ENCODE results near the gene MAMSTR.
"Not testable (repeated sequence)": the region's sequence is repeated elsewhere in the genome, so short reads cannot be mapped to it uniquely, and the experiment has no call there.

MAMSTR gene

DNA sequence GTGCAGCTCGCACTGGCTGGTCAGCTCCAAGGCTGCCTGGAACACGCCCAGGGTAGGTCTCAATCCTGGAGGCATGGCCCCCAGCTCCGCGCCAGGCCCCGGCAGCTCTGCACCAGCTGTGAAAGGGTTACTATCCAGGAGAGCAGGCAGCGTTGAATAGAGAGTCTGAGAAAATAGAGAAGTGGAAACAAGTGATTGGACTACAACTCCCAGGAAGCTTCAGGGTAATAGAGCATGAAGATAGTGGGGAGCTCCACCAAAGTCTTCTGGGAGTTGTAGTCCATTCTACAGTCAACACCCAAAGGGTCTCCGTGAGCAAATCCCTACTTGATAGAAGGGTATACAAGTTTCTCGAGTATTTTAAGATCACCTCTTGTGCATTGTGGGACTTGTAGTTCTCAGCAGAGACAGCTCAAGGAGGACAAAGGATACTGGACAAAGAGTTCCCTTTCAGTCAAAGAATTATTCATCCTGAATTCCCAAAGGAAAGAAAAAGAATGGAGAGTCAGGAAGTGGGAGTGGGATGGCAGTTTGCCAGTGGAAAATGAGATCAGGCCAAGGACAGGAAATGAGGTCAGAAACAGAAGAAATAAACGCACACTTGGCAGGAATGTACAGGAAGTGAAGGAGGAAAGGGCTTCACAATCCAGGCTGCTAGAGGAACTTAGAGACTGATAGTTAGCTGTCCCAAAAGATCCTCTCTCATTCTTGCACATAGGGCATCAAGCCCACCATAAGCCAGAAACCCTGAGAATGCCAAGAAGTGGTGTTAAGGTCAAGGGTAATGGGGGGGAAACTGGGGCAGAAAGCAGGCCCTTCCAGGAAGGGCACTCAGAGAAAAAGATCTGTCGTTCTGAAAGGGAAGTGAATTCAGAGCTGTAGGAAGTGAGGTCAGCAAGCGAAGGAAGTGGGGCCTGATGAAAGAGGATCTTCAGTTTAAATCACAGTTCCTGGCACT, 5.5 kb upstream of the MAMSTR start:
- TF ChIP-seq, protein P1, sequence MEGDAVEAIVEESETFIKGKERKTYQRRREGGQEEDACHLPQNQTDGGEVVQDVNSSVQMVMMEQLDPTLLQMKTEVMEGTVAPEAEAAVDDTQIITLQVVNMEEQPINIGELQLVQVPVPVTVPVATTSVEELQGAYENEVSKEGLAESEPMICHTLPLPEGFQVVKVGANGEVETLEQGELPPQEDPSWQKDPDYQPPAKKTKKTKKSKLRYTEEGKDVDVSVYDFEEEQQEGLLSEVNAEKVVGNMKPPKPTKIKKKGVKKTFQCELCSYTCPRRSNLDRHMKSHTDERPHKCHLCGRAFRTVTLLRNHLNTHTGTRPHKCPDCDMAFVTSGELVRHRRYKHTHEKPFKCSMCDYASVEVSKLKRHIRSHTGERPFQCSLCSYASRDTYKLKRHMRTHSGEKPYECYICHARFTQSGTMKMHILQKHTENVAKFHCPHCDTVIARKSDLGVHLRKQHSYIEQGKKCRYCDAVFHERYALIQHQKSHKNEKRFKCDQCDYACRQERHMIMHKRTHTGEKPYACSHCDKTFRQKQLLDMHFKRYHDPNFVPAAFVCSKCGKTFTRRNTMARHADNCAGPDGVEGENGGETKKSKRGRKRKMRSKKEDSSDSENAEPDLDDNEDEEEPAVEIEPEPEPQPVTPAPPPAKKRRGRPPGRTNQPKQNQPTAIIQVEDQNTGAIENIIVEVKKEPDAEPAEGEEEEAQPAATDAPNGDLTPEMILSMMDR (IDR thresholded peaks at IDR 0.05; ENCODE audit: low read depth, low read length), result no peak
- no peak for DNase-seq (ENCODE audit: extremely low read depth, low read depth)

DNA sequence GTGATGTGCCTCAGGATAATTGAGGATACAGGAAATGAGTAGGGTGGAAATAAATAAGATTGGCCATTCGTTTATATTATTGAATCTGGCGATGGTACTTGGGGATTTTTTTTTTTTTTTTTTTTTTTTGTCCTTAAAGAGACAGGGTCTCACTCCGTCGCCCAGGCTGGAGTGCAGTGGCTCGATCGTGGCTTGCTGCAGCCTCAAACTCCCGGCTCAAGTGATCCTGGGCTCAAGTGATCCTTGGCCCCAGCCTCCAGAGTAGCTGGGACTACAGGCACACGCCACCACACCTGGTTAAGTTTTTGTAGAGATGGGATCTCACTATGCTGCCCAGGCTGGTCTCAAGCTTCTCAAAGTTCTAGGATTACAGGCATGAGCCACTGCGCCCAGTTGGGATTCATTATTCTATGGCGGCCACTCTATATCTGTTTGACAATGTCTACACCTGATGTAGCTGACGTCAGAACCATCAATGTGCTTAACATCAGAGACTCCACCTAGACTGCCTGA, 2.7 kb upstream of the MAMSTR start:
- DNase-seq (ENCODE audit: extremely low read depth, low read depth), result no peak

DNA sequence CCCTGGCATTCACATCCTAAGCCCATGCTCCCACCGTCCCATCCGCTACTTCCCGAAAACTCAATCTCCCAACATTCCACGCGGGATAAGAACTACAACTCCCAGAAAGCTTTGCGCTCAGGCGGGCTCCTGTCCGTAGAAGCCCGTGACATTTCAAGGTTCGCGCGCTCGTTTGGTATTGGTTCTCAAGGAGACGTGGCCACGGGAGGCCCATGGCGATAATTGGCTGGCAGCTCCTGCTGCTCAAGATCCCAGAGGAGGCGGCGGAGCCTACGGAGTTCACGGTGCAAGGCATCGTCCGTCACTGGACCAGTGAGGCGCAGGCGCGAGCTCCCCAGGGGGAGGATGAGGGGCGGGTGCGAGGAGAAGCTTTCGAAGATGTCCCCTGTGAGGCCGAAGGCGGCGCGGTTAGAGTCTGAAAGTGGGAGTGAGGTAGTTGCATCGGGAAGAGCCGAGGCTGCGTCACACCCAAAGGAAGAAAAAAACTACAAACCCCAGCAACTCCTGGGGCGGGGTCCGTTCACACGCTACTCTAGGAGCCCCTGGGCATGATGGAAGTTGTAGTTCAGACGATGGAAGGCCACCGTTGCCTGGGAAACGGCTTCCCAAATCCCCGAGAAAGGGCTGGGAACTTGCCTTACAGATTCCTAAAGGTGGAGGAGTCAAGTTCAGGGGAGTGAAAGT, 1.2 kb upstream of the MAMSTR start:
- TF ChIP-seq, protein P1 (IDR thresholded peaks at IDR 0.05; ENCODE audit: low read depth, low read length), result no peak
- DNase-seq (ENCODE audit: extremely low read depth, low read depth), result peak; percentile 97

More for the DNA sequence above, 2.7 kb upstream of the MAMSTR start:
- TF ChIP-seq, protein P1 (IDR thresholded peaks at IDR 0.05; ENCODE audit: low read depth, low read length), result no peak

DNA sequence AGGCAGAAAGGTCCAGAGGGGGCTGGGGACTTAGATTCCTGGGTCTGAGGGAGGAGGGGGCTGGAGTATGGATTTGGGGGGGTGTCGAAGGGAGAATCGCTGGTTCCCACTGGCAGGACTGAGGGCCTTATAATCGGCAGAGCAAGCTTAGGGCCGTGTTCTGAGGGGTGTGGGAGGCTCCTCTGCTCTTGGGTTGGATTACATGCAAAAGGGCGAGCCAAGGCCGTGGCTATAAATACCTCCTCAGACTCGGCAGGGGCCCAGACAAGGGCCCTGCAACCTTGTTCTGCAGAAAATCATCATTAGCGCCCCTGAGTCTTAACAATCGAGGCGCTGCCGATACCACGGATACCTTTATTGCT, 707 bp upstream of the MAMSTR start:
- TF ChIP-seq, protein P1 (IDR thresholded peaks at IDR 0.05; ENCODE audit: low read depth, low read length), result no peak
- DNase-seq (ENCODE audit: extremely low read depth, low read depth), result no peak

DNA sequence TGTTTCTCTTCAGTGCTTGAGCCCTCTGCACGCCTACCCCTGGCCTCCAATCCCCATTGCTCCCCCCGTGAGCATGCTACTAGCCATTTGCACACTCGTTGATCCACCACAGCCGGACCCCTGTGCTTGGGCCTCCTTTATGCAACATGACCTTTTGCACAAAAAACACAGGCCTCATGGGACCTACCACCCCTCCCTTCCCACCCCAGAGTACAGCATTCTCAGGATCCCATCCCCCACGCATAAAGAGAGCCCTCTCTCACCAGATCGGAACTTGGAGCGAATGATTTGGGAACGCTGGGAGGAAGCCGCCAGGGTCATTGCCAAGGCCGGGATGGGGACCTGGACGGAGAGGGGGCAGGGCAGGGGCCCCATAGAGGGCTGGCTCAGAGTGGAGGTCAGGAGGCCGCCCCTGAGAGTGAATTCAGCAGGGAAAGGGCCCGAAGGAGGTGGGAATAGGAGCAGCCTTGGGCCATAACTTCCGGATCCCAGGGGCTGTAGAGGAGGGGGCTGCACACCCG, 754 bp downstream of the MAMSTR start:
- DNase-seq (ENCODE audit: extremely low read depth, low read depth), result no peak
- TF ChIP-seq, protein P1 (IDR thresholded peaks at IDR 0.05; ENCODE audit: low read depth, low read length), result no peak

DNA sequence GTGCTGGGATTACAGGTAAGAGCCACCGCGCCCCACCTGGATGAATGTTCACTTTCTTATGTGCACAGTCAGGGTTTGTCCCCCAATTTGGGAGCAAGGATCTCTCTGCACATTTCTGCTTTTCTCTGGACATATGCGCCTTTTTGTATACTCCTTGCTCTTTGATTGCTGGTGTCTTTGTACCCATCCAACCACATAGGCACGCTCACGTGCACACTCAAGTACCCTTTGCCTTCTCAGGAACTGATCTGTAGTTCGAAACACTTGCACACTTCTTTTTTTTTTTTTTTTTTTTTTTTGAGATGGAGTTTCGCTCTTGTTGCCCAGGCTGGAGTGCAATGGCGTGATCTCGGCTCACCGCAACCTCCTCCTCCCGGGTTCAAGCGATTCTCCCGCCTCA, 1.4 kb downstream of the MAMSTR start:
- not testable (repeated sequence) for DNase-seq (ENCODE audit: extremely low read depth, low read depth)

DNA sequence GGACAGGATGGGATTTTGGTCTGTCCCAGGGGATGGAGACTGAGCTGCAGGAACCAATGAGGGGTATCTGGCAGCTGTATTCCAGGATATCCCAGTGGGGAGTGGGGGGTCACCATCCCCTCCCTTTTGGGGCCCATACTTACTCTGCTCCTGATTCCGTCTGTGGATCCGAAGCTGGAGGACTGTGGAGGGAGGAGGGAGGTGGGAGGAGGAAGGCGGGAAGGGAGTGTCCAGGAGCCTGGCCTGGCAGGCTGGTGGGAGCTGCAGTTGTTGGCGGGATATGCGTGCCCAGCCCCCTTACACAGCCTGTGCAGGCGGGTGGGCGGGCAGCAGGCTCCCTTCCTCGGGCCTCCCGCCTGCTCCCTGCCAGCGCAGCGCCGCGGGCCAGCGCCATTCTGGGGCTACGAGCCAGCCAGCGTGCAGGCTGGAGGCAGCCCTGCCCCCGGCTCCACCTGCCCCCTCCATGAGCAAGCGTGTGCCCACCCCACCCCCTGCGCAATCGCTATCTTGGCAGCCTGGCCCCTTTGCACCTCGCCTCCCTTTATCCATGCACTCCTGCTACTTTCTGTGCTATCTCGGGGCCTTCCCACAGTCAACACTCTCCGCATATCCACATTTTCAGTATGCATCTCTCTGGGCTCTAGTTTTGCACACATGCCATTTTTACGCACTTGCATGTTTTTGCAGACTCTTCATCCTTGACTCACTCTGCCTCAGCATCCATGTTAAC, 2.8 kb downstream of the MAMSTR start:
- no peak for DNase-seq (ENCODE audit: extremely low read depth, low read depth)
- TF ChIP-seq, protein P1 (IDR thresholded peaks at IDR 0.05; ENCODE audit: low read depth, low read length), result no peak

Measured in AG09319 (cell line).